Brain microvascular endothelial cell (primary cell): Measurements from ENCODE around the gene SNX22.

Experiments used
- DNase-seq: peaks from one replicate; pipeline ENCODE4 v3.0.0-alpha.2; 2020
- H3K27ac ChIP-seq: fragments of 250-450 bp; sonication (Bioruptor Pico); 2 replicates; pipeline ENCODE4 v1.5.1; 2020; ENCODE audit warnings: mild to moderate bottlenecking, moderate library complexity
- H3K27me3 ChIP-seq: fragments of 250-450 bp; sonication (Bioruptor Pico); replicated peaks from 2 replicates; pipeline ENCODE4 v1.5.1; 2020; ENCODE audit warnings: mild to moderate bottlenecking
- H3K36me3 ChIP-seq: fragments of 250-450 bp; sonication (Bioruptor Pico); replicated peaks from 2 replicates; pipeline ENCODE4 v1.5.1; 2020; ENCODE audit warnings: mild to moderate bottlenecking
- H3K4me3 ChIP-seq: 2 replicates; pipeline ENCODE4 v1.5.1; 2011; ENCODE audit warnings: low read depth, mild to moderate bottlenecking, control low read depth, low read length, moderate library complexity
- in situ Hi-C: cut with HindIII; loops from 2 replicates; pipeline ENCODE4 v1.10.0; 2017; ENCODE audit warnings: low sequenced_read_pairs, low pct_ligation_motif_present
- TF ChIP-seq, protein P1 (sequence below): IDR thresholded peaks from 2 replicates; pipeline ENCODE4 v1.5.1; 2011; ENCODE audit warnings: low read depth, mild to moderate bottlenecking, moderate library complexity, low read length, control low read depth, inconsistent platforms; ENCODE audit errors: missing control alignments

Gene SNX22

GRCh38 chr15:64197425-64197824, 45.9 kb downstream of the SNX22 start:
- DNase-seq = no peak
- Histone ChIP-seq H3K27me3 (no peaks in the 10 kb centered on the region), H3K27ac (no peak overlapping the region), H3K36me3 (peaks cover 14% of the 10 kb centered on the region), H3K4me3 (no peak overlapping the region)
- in situ Hi-C loops = no loop called here
- TF ChIP-seq, protein P1, sequence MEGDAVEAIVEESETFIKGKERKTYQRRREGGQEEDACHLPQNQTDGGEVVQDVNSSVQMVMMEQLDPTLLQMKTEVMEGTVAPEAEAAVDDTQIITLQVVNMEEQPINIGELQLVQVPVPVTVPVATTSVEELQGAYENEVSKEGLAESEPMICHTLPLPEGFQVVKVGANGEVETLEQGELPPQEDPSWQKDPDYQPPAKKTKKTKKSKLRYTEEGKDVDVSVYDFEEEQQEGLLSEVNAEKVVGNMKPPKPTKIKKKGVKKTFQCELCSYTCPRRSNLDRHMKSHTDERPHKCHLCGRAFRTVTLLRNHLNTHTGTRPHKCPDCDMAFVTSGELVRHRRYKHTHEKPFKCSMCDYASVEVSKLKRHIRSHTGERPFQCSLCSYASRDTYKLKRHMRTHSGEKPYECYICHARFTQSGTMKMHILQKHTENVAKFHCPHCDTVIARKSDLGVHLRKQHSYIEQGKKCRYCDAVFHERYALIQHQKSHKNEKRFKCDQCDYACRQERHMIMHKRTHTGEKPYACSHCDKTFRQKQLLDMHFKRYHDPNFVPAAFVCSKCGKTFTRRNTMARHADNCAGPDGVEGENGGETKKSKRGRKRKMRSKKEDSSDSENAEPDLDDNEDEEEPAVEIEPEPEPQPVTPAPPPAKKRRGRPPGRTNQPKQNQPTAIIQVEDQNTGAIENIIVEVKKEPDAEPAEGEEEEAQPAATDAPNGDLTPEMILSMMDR = no peak

GRCh38 chr15:64205202-64205601, 53.7 kb downstream of the SNX22 start:
- H3K27me3 ChIP-seq = no peaks in the 10 kb centered on the region
- TF ChIP-seq, protein P1 = no peak
- no peak overlapping the region for H3K27ac ChIP-seq
- no peak for DNase-seq
- in situ Hi-C loops = no loop called here
- peaks cover 26% of the 10 kb centered on the region for H3K36me3 ChIP-seq
- H3K4me3 ChIP-seq = no peak overlapping the region
